Activated T-helper 1 cell treated with anti-CD3 and anti-CD28 coated beads, Interleukin-2, amount 50 U/mL, for 16 hours (primary cell): Measurements from ENCODE around the gene DOCK8.
"Not testable (repeated sequence)": the region's sequence is repeated elsewhere in the genome, so short reads cannot be mapped to it uniquely, and the experiment has no call there.

Source experiments
- DNase-seq, 2 donors: peaks; one replicate each; pipeline ENCODE4 v3.0.0-alpha.2; 2020; ENCODE audit warnings: low read depth in 1 of 2, low spot score in 1 of 2

DOCK8 gene

GRCh38 chr9:214648-215493 lies at the start of gene DOCK8:
DOCK8 (plus strand) TSS chr9:214865; CDS start chr9:214977, 112 bp downstream.
- DNase-seq: peak; percentile 27 to 32

- DNase-seq: not testable (repeated sequence)
Observed at GRCh38 chr9:169757-170156, 44.9 kb upstream of the DOCK8 start.

- not testable (repeated sequence) for DNase-seq
Observed at GRCh38 chr9:178140-178825, 36.4 kb upstream of the DOCK8 start.

GRCh38 chr9:178970-179383 lies 35.7 kb upstream of the DOCK8 start, which contains the start of gene ZNG1A:
ZNG1A (minus strand) TSS chr9:179056; CDS start chr9:178969, 87 bp downstream.
- peak; percentile 23 to 67 for DNase-seq

- DNase-seq: not testable (repeated sequence)
Observed at GRCh38 chr9:199601-200000, 15.1 kb upstream of the DOCK8 start.

GRCh38 chr9:206481-206880 lies 8.2 kb upstream of the DOCK8 start:
- DNase-seq: no peak

GRCh38 chr9:209143-209758 lies 5.4 kb upstream of the DOCK8 start:
- DNase-seq: no peak

GRCh38 chr9:211036-211435 lies 3.6 kb upstream of the DOCK8 start:
- DNase-seq: no peak

- no peak for DNase-seq
Observed at GRCh38 chr9:211557-211956, 3.1 kb upstream of the DOCK8 start.

GRCh38 chr9:212297-212696 lies 2.4 kb upstream of the DOCK8 start:
- no peak for DNase-seq

GRCh38 chr9:213901-214300 lies 764 bp upstream of the DOCK8 start:
- DNase-seq: not testable (repeated sequence)

- no peak for DNase-seq
Observed at GRCh38 chr9:214351-214647, 366 bp upstream of the DOCK8 start.

- DNase-seq: no peak
Observed at GRCh38 chr9:215631-216155, 1.0 kb downstream of the DOCK8 start.

GRCh38 chr9:216866-217265 lies 2.2 kb downstream of the DOCK8 start:
- no peak for DNase-seq

GRCh38 chr9:217950-218349 lies 3.3 kb downstream of the DOCK8 start:
- no peak for DNase-seq

GRCh38 chr9:219036-219435 lies 4.4 kb downstream of the DOCK8 start:
- DNase-seq: not testable (repeated sequence)

- DNase-seq: no peak
Observed at GRCh38 chr9:219670-220365, 5.2 kb downstream of the DOCK8 start.

- no peak for DNase-seq
Observed at GRCh38 chr9:221989-222776, 7.5 kb downstream of the DOCK8 start.

- DNase-seq: no peak
Observed at GRCh38 chr9:223152-223551, 8.5 kb downstream of the DOCK8 start.

GRCh38 chr9:224026-224425 lies 9.4 kb downstream of the DOCK8 start:
- no peak for DNase-seq
